H1 (cell line): ENCODE measurements around the gene ZNF415. TPM values are rescaled to one million over a fixed set of nuclear protein-coding genes. Genes with fewer than 3 reads are reported as not detected.

ENCODE experiments used
- BACH1 ChIP-seq: IDR thresholded peaks from 2 replicates; pipeline ENCODE4 v1.6.1; 2012; ENCODE audit warnings: low read length, improper control_type of control experiment
- BRCA1 ChIP-seq: IDR thresholded peaks from 2 replicates; pipeline ENCODE4 v1.6.1; 2012; ENCODE audit warnings: low read depth, low read length, improper control_type of control experiment
- CTBP2 ChIP-seq: IDR thresholded peaks from 2 replicates; pipeline ENCODE4 v1.7.0; 2011; ENCODE audit warnings: borderline replicate concordance, mild to moderate bottlenecking, moderate library complexity, mixed read lengths, low read length; ENCODE audit not compliant: insufficient read depth, insufficient read length
- JUN ChIP-seq: IDR thresholded peaks from 2 replicates; pipeline ENCODE4 v1.6.1; 2011; ENCODE audit warnings: low read depth, mild to moderate bottlenecking, improper control_type of control experiment, low read length
- JUND ChIP-seq: IDR thresholded peaks from 2 replicates; pipeline ENCODE4 v1.6.1; 2011; ENCODE audit warnings: mild to moderate bottlenecking, improper control_type of control experiment, low read length
- KDM1A ChIP-seq: fragments of 200-600, 300-600 bp; sonication (generic); IDR thresholded peaks from 2 replicates; pipeline ENCODE4 v1.7.1; 2016; ENCODE audit warnings: mild to moderate bottlenecking, low read length, borderline replicate concordance
- RFX5 ChIP-seq: IDR thresholded peaks from 2 replicates; pipeline ENCODE4 v1.6.1; 2011; ENCODE audit warnings: low read depth, low read length, improper control_type of control experiment, borderline replicate concordance
- SUZ12 ChIP-seq: fragments of 200-600 bp; sonication (generic); IDR thresholded peaks from 2 replicates; pipeline ENCODE4 v1.6.1; 2012; ENCODE audit warnings: mild to moderate bottlenecking, inconsistent platforms, low read length, moderate library complexity, mixed read lengths
- YY1 ChIP-seq: IDR thresholded peaks from 2 replicates; pipeline ENCODE4 v1.6.1; 2011; ENCODE audit warnings: low read depth, mild to moderate bottlenecking, low read length
- polyA plus RNA-seq, 7 experiments: library from polyadenylated mRNA; depleted of rRNA in 3 of 7; stranded (reverse) in 5 of 7; unstranded in 2 of 7; fragments of >200 nt in 5 of 7; fragments of 200-250 nt in 2 of 7; gene quantifications; 1 replicate in 5 of 7; 2 replicates in 1 of 7; 4 replicates in 1 of 7; pipeline versions ENCODE4 v1.2.1 to v1.2.3, GENCODE V29; 2011 to 2013; ENCODE audit warnings: missing spikeins in 2 of 7, mixed read lengths in 2 of 7
- total RNA-seq: library from RNA; stranded (reverse); fragmentation: NEBNext Ultra II Directional; extraction: Animal tissue kit (Norgen Biotek cat#: 25700); gene quantifications from 2 replicates; pipeline ENCODE4 v1.2.1, GENCODE V29; 2021
- TF ChIP-seq, protein P1 (sequence below): fragments of 300-600 bp; sonication (generic); IDR thresholded peaks from 2 replicates; pipeline ENCODE4 v1.7.1; 2012; ENCODE audit warnings: low read length, moderate library complexity, mild to moderate bottlenecking, inconsistent platforms; ENCODE audit not compliant: insufficient replicate concordance
- TF ChIP-seq, protein P2 (sequence below): IDR thresholded peaks from 2 replicates; pipeline ENCODE4 v1.6.1; 2011; ENCODE audit warnings: low read length, improper control_type of control experiment

Gene ZNF415
- total and polyA plus RNA-seq, 2 of the 8 experiments (the other 6 are each of a cell fraction or from before 2014, with no cell fraction given) = 5.8 to 9.7 TPM

DNA sequence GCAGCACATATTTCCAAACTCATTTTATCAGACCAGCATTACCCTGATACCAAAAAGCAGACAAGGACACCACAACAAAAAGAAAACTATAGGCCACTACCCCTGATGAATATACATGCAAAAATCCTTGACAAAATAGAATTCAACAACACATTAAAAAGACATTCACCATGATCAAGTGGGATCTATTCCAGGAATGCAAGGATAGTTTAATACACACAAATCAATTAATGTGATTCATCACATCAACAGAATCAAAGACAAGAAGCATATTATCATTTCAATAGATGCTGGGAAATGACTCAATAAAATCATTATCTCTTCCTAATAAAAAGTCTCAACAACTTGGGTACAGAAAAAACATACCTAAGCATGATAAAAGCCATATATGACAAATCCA is 14.9 kb upstream of the ZNF415 start (continued):
- TF ChIP-seq, protein P1, sequence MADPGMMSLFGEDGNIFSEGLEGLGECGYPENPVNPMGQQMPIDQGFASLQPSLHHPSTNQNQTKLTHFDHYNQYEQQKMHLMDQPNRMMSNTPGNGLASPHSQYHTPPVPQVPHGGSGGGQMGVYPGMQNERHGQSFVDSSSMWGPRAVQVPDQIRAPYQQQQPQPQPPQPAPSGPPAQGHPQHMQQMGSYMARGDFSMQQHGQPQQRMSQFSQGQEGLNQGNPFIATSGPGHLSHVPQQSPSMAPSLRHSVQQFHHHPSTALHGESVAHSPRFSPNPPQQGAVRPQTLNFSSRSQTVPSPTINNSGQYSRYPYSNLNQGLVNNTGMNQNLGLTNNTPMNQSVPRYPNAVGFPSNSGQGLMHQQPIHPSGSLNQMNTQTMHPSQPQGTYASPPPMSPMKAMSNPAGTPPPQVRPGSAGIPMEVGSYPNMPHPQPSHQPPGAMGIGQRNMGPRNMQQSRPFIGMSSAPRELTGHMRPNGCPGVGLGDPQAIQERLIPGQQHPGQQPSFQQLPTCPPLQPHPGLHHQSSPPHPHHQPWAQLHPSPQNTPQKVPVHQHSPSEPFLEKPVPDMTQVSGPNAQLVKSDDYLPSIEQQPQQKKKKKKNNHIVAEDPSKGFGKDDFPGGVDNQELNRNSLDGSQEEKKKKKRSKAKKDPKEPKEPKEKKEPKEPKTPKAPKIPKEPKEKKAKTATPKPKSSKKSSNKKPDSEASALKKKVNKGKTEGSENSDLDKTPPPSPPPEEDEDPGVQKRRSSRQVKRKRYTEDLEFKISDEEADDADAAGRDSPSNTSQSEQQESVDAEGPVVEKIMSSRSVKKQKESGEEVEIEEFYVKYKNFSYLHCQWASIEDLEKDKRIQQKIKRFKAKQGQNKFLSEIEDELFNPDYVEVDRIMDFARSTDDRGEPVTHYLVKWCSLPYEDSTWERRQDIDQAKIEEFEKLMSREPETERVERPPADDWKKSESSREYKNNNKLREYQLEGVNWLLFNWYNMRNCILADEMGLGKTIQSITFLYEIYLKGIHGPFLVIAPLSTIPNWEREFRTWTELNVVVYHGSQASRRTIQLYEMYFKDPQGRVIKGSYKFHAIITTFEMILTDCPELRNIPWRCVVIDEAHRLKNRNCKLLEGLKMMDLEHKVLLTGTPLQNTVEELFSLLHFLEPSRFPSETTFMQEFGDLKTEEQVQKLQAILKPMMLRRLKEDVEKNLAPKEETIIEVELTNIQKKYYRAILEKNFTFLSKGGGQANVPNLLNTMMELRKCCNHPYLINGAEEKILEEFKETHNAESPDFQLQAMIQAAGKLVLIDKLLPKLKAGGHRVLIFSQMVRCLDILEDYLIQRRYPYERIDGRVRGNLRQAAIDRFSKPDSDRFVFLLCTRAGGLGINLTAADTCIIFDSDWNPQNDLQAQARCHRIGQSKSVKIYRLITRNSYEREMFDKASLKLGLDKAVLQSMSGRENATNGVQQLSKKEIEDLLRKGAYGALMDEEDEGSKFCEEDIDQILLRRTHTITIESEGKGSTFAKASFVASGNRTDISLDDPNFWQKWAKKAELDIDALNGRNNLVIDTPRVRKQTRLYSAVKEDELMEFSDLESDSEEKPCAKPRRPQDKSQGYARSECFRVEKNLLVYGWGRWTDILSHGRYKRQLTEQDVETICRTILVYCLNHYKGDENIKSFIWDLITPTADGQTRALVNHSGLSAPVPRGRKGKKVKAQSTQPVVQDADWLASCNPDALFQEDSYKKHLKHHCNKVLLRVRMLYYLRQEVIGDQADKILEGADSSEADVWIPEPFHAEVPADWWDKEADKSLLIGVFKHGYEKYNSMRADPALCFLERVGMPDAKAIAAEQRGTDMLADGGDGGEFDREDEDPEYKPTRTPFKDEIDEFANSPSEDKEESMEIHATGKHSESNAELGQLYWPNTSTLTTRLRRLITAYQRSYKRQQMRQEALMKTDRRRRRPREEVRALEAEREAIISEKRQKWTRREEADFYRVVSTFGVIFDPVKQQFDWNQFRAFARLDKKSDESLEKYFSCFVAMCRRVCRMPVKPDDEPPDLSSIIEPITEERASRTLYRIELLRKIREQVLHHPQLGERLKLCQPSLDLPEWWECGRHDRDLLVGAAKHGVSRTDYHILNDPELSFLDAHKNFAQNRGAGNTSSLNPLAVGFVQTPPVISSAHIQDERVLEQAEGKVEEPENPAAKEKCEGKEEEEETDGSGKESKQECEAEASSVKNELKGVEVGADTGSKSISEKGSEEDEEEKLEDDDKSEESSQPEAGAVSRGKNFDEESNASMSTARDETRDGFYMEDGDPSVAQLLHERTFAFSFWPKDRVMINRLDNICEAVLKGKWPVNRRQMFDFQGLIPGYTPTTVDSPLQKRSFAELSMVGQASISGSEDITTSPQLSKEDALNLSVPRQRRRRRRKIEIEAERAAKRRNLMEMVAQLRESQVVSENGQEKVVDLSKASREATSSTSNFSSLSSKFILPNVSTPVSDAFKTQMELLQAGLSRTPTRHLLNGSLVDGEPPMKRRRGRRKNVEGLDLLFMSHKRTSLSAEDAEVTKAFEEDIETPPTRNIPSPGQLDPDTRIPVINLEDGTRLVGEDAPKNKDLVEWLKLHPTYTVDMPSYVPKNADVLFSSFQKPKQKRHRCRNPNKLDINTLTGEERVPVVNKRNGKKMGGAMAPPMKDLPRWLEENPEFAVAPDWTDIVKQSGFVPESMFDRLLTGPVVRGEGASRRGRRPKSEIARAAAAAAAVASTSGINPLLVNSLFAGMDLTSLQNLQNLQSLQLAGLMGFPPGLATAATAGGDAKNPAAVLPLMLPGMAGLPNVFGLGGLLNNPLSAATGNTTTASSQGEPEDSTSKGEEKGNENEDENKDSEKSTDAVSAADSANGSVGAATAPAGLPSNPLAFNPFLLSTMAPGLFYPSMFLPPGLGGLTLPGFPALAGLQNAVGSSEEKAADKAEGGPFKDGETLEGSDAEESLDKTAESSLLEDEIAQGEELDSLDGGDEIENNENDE = no peak
- TF ChIP-seq BRCA1 = no peak
- TF ChIP-seq BACH1 = no peak
- TF ChIP-seq JUN = no peak
- TF ChIP-seq, protein P2, sequence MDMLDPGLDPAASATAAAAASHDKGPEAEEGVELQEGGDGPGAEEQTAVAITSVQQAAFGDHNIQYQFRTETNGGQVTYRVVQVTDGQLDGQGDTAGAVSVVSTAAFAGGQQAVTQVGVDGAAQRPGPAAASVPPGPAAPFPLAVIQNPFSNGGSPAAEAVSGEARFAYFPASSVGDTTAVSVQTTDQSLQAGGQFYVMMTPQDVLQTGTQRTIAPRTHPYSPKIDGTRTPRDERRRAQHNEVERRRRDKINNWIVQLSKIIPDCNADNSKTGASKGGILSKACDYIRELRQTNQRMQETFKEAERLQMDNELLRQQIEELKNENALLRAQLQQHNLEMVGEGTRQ = no peak
- TF ChIP-seq RFX5 = no peak
- no peak for TF ChIP-seq YY1
- TF ChIP-seq JUND = no peak
- TF ChIP-seq KDM1A = no peak
- TF ChIP-seq CTBP2 = no peak
- no peak for TF ChIP-seq SUZ12
